Stimulated activated effector memory CD8-positive, alpha-beta T cell treated with anti-CD3 and anti-CD28 coated beads, Interleukin-12 subunit alpha, Interleukin-12 subunit beta, amount 100 ng/mL, for 72 hours (primary cell): ENCODE data around the gene ZNF280A.
"Not testable (repeated sequence)": the region's sequence is repeated elsewhere in the genome, so short reads cannot be mapped to it uniquely, and the experiment has no call there.

Source experiments
- ATAC-seq: fragments of 150-1000 bp; cut with Tn5 transposase; 2 replicates; pipeline ENCODE4 v1.10.0; 2021
- DNase-seq, 2 donors: peaks; one replicate each; pipeline ENCODE4 v3.0.0; 2021 to 2022; ENCODE audit warnings: low spot score in 2 of 2
- H3K27ac Mint-ChIP-seq: one replicate; pipeline ENCODE4 v1.8.0; 2022; ENCODE audit warnings: mild to moderate bottlenecking, mixed read lengths
- H3K36me3 Mint-ChIP-seq: one replicate; pipeline ENCODE4 v1.8.0; 2022; ENCODE audit warnings: mild to moderate bottlenecking, mixed read lengths
- H3K4me1 Mint-ChIP-seq: one replicate; pipeline ENCODE4 v1.8.0; 2022; ENCODE audit warnings: mixed read lengths
- H3K4me3 Mint-ChIP-seq: one replicate; pipeline ENCODE4 v1.8.0; 2022; ENCODE audit warnings: mild to moderate bottlenecking, mixed read lengths
- H3K9me3 Mint-ChIP-seq: one replicate; pipeline ENCODE4 v1.8.0; 2022; ENCODE audit warnings: mixed read lengths

ZNF280A gene

GRCh38 chr22:22474733-22475132 is 45.3 kb downstream of the ZNF280A start:
- no peaks in the 10 kb centered on the region for H3K36me3 Mint-ChIP-seq
- no peaks in the 10 kb centered on the region for H3K9me3 Mint-ChIP-seq
- DNase-seq (no peak), ATAC-seq (no peak)
- no peaks in the 10 kb centered on the region for H3K4me1 Mint-ChIP-seq
- no peak overlapping the region for H3K27ac Mint-ChIP-seq
- H3K4me3 Mint-ChIP-seq, result no peak overlapping the region

- H3K4me3 Mint-ChIP-seq, H3K27ac Mint-ChIP-seq, H3K36me3 Mint-ChIP-seq, H3K9me3 Mint-ChIP-seq, ATAC-seq, H3K4me1 Mint-ChIP-seq, DNase-seq: not testable (repeated sequence)
Observed at GRCh38 chr22:22471104-22471503, 49.0 kb downstream of the ZNF280A start.

GRCh38 chr22:22469527-22469926 is 50.5 kb downstream of the ZNF280A start:
- Mint-ChIP-seq H3K4me3 (no peak overlapping the region), H3K27ac (no peak overlapping the region), H3K9me3 (peaks cover 6% of the 10 kb centered on the region), H3K4me1 (no peaks in the 10 kb centered on the region), H3K36me3 (no peaks in the 10 kb centered on the region)
- DNase-seq, result no peak
- no peak for ATAC-seq

DNA sequence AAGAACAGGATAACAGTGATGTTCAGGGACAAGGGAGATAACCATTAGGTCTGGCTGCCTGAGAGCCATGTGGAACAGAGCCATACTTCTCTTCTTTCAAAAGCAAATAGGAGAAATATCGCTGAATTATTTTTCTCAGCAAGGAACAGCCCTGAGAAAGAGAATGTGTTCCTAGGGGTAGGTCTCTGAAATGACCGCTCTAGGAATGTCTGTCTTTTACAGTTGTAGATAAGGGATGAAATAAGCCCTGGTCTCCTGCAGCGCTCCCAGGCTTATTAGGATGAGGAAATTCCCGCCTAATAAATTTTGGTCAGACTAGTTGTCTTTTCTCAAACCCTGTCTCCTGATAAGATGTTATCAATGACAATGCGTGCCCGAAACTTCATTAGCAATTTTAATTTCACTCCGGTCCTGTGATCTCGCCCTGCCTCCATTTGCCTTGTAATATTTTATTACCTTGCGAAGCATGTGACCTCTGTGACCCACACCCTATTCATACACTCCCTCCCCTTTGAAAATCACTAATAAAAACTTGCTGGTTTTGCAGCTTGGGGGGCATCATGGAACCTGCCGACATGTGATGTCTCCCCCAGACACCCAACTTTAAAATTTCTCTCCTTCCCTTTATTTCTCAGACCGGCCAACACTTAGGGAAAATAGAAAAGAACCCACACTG is 51.1 kb downstream of the ZNF280A start:
- not testable (repeated sequence) for H3K36me3 Mint-ChIP-seq, H3K27ac Mint-ChIP-seq, DNase-seq, H3K4me3 Mint-ChIP-seq, H3K4me1 Mint-ChIP-seq, ATAC-seq, H3K9me3 Mint-ChIP-seq

DNA sequence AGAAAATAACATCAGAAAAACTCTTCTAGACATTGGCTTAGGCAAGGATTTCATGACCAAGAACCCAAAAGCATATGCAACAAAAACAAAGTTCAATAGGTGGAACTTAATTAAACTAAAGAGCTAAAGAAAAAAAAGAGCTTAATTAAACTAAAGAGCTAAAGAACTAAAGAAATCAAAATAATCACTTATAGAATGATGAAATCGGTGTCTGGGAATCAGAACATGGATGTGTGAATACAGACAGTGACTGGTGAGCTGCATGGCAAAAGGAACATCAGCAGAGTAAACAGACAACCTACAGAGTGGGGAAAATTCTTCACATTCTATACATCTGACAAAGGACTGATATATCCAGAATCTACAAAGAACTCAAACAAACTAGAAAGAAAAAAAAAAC is 53.0 kb downstream of the ZNF280A start:
- Mint-ChIP-seq H3K9me3 (peaks cover 6% of the 10 kb centered on the region), H3K4me1 (no peaks in the 10 kb centered on the region), H3K4me3 (no peak overlapping the region), H3K27ac (no peak overlapping the region), H3K36me3 (no peaks in the 10 kb centered on the region)
- ATAC-seq, result no peak
- DNase-seq, result no peak

GRCh38 chr22:22465782-22466181 is 54.3 kb downstream of the ZNF280A start:
- Mint-ChIP-seq H3K36me3 (no peaks in the 10 kb centered on the region), H3K27ac (no peak overlapping the region), H3K4me1 (no peaks in the 10 kb centered on the region), H3K4me3 (no peak overlapping the region), H3K9me3 (peaks cover 6% of the 10 kb centered on the region)
- DNase-seq (no peak), ATAC-seq (no peak)

DNA sequence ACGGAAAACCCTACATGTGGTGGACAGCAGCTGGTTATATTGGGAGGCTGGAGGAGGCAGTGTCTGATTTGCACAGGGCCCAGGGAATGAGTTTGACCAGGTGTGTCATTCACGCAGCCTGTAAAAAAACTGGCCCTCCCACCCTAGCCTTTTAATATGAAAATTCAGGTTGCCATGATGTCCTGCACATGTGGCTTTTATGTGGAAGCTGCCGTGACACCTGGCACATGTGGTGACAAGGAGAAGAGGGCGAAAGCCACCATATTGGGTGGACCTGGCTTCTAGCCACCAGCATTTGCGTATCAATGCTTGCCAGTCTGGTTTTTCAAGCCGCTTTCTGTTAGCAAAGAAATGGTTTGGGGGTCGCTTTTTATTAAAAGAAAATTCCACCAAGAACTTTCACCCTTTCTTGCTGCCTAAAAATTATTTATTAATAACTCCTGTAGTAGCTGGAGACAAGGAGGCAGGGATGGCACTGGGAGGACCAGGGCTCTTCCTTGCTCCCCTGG is 54.9 kb downstream of the ZNF280A start:
- Mint-ChIP-seq H3K4me1 (no peaks in the 10 kb centered on the region), H3K4me3 (no peak overlapping the region), H3K36me3 (no peaks in the 10 kb centered on the region), H3K27ac (no peak overlapping the region), H3K9me3 (peaks cover 6% of the 10 kb centered on the region)
- DNase-seq, result no peak
- no peak for ATAC-seq

GRCh38 chr22:22464541-22465054 is 55.5 kb downstream of the ZNF280A start:
- DNase-seq, result no peak
- no peaks in the 10 kb centered on the region for H3K4me1 Mint-ChIP-seq
- H3K9me3 Mint-ChIP-seq, result peaks cover 9% of the 10 kb centered on the region
- H3K36me3 Mint-ChIP-seq, result no peaks in the 10 kb centered on the region
- no peak for ATAC-seq
- H3K4me3 Mint-ChIP-seq, result no peak overlapping the region
- no peak overlapping the region for H3K27ac Mint-ChIP-seq

DNA sequence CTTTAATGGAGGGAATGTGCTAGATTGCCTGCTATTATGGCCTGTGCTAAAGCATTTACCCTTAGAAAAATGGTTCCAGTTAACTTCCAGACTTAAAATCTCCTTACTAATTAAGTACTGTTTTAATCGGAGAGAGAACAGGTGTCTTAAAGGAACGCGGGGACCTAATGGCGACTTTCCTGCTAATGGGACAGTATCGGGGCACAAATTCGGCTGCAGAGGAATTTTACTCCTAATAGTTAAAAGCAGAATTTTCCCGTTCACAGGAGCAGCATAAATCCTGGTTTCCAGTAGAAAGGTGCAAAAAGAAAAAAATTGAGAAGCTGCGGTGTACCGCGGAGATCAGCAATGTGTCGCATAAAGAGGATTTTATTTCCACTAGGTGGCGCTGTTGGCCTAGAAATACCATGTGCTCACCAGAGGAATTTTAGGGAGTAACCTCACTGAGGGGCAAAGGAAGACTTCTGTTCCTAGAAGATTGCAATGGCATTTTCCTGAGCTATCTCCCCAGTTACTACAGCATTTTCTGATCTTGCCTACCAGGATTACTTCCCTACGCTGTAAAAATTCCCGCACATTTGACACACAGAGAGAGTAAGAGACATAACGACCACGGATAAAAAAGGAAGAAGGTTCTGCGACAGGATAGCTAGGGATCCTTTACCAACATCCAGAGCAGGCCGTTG is 56.1 kb downstream of the ZNF280A start:
- Mint-ChIP-seq H3K36me3 (no peaks in the 10 kb centered on the region), H3K27ac (no peak overlapping the region), H3K9me3 (peaks cover 12% of the 10 kb centered on the region), H3K4me1 (no peaks in the 10 kb centered on the region), H3K4me3 (no peak overlapping the region)
- DNase-seq, result peak; percentile 44 to 73
- ATAC-seq, result peak; percentile 53
